K562 (cell line): Measurements from ENCODE around the gene TTC21A. TPM values are rescaled to one million over a fixed set of nuclear protein-coding genes. Genes with fewer than 3 reads are reported as not detected.

Experiments
- CLOCK ChIP-seq: fragments of 250-450 bp; sonication (Bioruptor Pico); IDR thresholded peaks from 2 replicates; pipeline ENCODE4 v1.4.0; 2020; ENCODE audit warnings: mild to moderate bottlenecking, moderate library complexity, borderline replicate concordance
- ELK1 ChIP-seq: sonication (generic); formaldehyde crosslinking; IDR thresholded peaks from 2 replicates; pipeline ENCODE4 v1.8.1; 2022; ENCODE audit warnings: missing genetic modification reagents
- HINFP ChIP-seq: fragments of 450-650 bp; conservative IDR thresholded peaks from 2 replicates; pipeline ENCODE4 v1.6.1; 2016; ENCODE audit warnings: missing genetic modification characterization, low read depth, mild to moderate bottlenecking, control low read depth, missing compliant biosample characterization
- KDM2B ChIP-seq: fragments of 250-450 bp; sonication (Bioruptor Pico); IDR thresholded peaks from 2 replicates; pipeline ENCODE4 v1.8.0; 2021; ENCODE audit warnings: mild to moderate bottlenecking, moderate library complexity
- PHF8 ChIP-seq: fragments of 200-600 bp; sonication (generic); IDR thresholded peaks from 2 replicates; pipeline ENCODE4 v1.6.1; 2012; ENCODE audit warnings: mixed run types, mild to moderate bottlenecking, inconsistent platforms, low read length, moderate library complexity, borderline replicate concordance
- PREB ChIP-seq: sonication (generic); formaldehyde crosslinking; IDR thresholded peaks from 2 replicates; pipeline ENCODE4 v1.8.1; 2023; ENCODE audit warnings: mild to moderate bottlenecking, missing genetic modification reagents
- TEAD2 ChIP-seq: fragments of 450-650 bp; IDR thresholded peaks from 2 replicates; pipeline ENCODE4 v1.6.1; 2016; ENCODE audit warnings: missing genetic modification characterization, control low read depth, missing compliant biosample characterization
- polyA plus RNA-seq, 8 experiments: library from polyadenylated mRNA; depleted of rRNA in 4 of 8; stranded (reverse) in 5 of 8; unstranded in 3 of 8; fragments of >200 nt; fragmentation: Nextera tagmentation in 2 of 8; fragmentation: Illumina TruSeq in 1 of 8; extraction: Ambion mirVana in 2 of 8; extraction: Trizol in 1 of 8; gene quantifications; 2 replicates each; pipeline versions ENCODE4 v1.2.1 to v1.2.3, GENCODE V29; 2011 to 2014; ENCODE audit warnings: inconsistent platforms in 1 of 8, missing spikeins in 1 of 8
- total RNA-seq, 7 experiments: library from RNA; depleted of rRNA in 6 of 7; stranded (reverse); fragments of >200 nt in 6 of 7; fragmentation: Illumina TruSeq in 2 of 7; extraction: Trizol in 2 of 7; gene quantifications; 2 replicates each; pipeline versions ENCODE4 v1.2.1 to v1.2.3, GENCODE V29; 2011 to 2021; ENCODE audit warnings: low replicate concordance in 1 of 7
- TF ChIP-seq, protein P1 (sequence below): fragments of 250-450 bp; sonication (Bioruptor Pico); IDR thresholded peaks from 2 replicates; pipeline ENCODE4 v1.5.0; 2021; ENCODE audit warnings: mild to moderate bottlenecking, moderate library complexity
- TF ChIP-seq, protein P2 (sequence below): fragments of 250-450 bp; sonication (Bioruptor Pico); IDR thresholded peaks from 2 replicates; pipeline ENCODE4 v1.5.0; 2021
- TF ChIP-seq, protein P3 (sequence below): sonication (generic); formaldehyde crosslinking; IDR thresholded peaks from 2 replicates; pipeline ENCODE4 v1.8.0; 2022; ENCODE audit warnings: mild to moderate bottlenecking, missing genetic modification reagents

TTC21A gene
- total and polyA plus RNA-seq, 9 of the 15 experiments (the other 6 are each of a cell fraction or from before 2014, with no cell fraction given): 0.22 to 1.4 (median 0.70) TPM

DNA sequence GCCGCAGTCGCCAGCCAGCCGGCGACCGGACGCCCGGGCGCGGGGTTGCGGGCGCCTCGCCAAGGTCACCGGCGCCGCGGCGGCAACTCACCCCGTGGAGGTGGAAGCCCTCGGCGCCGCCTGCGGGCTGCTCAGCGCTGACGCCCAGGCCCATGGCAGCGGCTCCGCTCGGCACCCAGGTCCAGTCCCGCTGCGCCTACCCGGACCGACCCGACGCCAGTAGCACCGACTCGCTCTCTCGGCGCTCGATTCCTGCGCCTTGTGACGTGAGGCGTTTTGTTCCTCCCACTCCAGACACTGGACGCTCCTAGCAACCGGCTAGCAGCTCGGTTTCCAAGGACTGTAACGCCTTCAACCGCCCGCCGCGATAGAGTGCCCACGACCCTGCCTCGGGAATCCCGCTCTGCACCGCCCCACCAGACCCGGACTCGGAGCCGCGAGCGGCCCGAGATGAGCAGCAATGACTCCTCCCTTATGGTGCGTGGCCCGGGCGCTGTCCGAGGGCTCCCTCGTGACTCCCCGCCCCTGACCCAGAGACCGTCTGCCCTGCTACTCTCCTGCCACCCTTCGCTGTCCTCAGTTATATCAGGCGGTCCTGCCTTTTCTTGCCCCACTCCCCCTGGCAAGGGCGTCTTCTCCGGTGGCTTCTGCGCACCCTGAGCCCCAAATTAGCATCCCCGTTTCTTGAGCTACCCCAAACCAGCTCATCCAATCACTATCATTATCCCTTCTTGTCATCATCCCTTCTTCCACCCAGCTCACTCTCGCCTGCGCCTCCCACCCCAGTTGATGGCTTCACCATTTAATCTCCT lies at the start of gene TTC21A, which contains the start of gene GORASP1 (continued):
- TF ChIP-seq CLOCK (CRISPR knock-in tag): no peak
- no peak for TF ChIP-seq ELK1 (CRISPR knock-in tag)
- peak; percentile 86; the same call in 1 of the 2 replicates for TF ChIP-seq PHF8
- TF ChIP-seq, protein P1, sequence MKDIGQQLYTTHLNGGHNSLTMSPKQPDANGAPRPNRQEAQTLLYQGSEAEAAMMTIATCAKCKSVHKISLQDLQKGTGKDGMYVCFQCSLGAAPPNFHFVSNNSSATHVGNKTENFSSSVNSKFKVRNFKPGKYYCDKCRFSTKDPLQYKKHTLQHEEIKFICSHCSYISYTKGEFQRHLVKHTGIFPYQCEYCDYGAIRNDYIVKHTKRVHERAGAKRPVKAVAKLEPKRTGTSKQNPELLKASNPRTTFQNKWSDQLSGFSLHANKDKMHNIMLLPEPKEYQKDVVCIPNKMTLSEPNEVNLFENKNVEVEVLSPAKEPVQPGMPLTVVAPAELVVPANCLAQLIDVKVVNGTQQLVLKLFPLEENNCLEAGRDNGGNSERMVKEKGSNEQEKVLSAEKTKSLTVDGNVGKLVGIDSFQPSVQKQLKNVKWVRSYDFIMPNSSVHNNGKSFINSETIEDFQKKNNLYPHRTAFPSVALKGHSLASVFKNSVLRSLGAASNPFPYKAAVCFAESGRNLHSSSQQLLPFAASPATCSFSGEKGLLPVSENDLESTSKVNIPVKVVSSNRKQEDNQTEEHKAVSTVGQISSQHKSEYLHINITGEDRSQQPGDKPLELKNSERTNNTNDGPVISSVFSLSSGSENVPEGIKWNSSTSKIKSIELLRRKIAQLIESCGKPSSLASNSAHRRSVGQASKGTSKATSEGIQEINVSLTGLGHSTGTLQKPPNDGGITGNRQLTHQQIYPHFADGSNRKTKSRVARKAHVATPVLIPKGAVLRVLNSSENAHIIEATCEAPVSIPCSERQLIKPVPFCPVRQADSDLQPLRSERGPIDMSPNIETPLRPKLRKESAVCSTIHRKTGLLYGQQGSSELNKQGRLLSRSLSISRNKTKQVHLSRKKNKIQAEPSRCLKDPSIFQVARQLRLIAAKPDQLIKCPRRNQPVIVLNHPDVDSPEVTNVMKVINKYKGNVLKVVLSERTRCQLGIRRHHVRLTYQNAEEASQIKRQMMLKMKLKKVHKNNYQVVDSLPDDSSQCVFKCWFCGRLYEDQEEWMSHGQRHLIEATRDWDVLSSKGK (CRISPR knock-in tag): no peak
- TF ChIP-seq KDM2B (CRISPR knock-in tag): no peak
- TF ChIP-seq, protein P2, sequence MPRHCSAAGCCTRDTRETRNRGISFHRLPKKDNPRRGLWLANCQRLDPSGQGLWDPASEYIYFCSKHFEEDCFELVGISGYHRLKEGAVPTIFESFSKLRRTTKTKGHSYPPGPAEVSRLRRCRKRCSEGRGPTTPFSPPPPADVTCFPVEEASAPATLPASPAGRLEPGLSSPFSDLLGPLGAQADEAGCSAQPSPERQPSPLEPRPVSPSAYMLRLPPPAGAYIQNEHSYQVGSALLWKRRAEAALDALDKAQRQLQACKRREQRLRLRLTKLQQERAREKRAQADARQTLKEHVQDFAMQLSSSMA (CRISPR knock-in tag): peak; percentile 49; the same call in 1 of the 2 replicates
- no peak for TF ChIP-seq HINFP
- TF ChIP-seq TEAD2: no peak
- TF ChIP-seq PREB (CRISPR knock-in tag): peak; percentile 62; the same call in 1 of the 2 replicates
- TF ChIP-seq, protein P3, sequence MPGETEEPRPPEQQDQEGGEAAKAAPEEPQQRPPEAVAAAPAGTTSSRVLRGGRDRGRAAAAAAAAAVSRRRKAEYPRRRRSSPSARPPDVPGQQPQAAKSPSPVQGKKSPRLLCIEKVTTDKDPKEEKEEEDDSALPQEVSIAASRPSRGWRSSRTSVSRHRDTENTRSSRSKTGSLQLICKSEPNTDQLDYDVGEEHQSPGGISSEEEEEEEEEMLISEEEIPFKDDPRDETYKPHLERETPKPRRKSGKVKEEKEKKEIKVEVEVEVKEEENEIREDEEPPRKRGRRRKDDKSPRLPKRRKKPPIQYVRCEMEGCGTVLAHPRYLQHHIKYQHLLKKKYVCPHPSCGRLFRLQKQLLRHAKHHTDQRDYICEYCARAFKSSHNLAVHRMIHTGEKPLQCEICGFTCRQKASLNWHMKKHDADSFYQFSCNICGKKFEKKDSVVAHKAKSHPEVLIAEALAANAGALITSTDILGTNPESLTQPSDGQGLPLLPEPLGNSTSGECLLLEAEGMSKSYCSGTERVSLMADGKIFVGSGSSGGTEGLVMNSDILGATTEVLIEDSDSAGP (CRISPR knock-in tag): 0 out of 2 replicates have a peak, but pooled peaks have one; percentile 34
